ENCODE results near the gene RHBDL3.

The RHBDL3 gene

GRCh38 chr17:32341141-32341856 is 75.7 kb downstream of the RHBDL3 start:
- TF ChIP-seq CTCF (IDR thresholded peaks at IDR 0.05) = peak; percentile 34
- H3K79me2 ChIP-seq = no peaks in the 10 kb centered on the region
- H3K9ac ChIP-seq = no peak overlapping the region
- no peaks in the 10 kb centered on the region for H3K27me3 ChIP-seq (ENCODE audit: control insufficient read depth, insufficient read depth, low read length)
- H3K4me2 ChIP-seq (ENCODE audit: low read length) = peak overlapping the region; percentile 99
- peak overlapping the region; percentile 72 for H2AFZ ChIP-seq
- H3K4me1 ChIP-seq = no peaks in the 10 kb centered on the region
- no peaks in the 10 kb centered on the region for H3K36me3 ChIP-seq (ENCODE audit: control insufficient read depth, insufficient read depth, low read length)
- no peaks in the 10 kb centered on the region for H3K9me3 ChIP-seq (ENCODE audit: control insufficient read depth, low read length)
- peak overlapping the region; percentile 71 for H3K4me3 ChIP-seq (ENCODE audit: low read depth, low read length)
- peak overlapping the region; percentile 65 for H3K27ac ChIP-seq

- Histone ChIP-seq H3K4me2 (ENCODE audit: low read length) (peak within 1 kb of the TSS; percentile 99), H3K79me2 (no peaks in the 10 kb centered on the region), H3K9me3 (ENCODE audit: control insufficient read depth, low read length) (no peaks in the 10 kb centered on the region), H3K27me3 (ENCODE audit: control insufficient read depth, insufficient read depth, low read length) (no peaks in the 10 kb centered on the region), H2AFZ (peak within 1 kb of the TSS; percentile 72), H3K9ac (no peak within 1 kb of the TSS), H3K36me3 (ENCODE audit: control insufficient read depth, insufficient read depth, low read length) (no peaks in the 10 kb centered on the region), H3K4me3 (ENCODE audit: low read depth, low read length) (peak within 1 kb of the TSS; percentile 71), H3K4me1 (no peaks in the 10 kb centered on the region), H3K27ac (peak within 1 kb of the TSS; percentile 65)
- TF ChIP-seq CTCF (IDR thresholded peaks at IDR 0.05) = no peak
Observed at GRCh38 chr17:32341857-32342602, 76.4 kb downstream of the RHBDL3 start, which contains the start of gene C17orf75. C17orf75 (minus strand) TSS chr17:32342173; CDS start chr17:32342139, 34 bp downstream.

- Histone ChIP-seq H2AFZ (peak overlapping the region; percentile 72), H3K4me1 (no peaks in the 10 kb centered on the region), H3K27ac (no peak overlapping the region), H3K9ac (no peak overlapping the region), H3K4me3 (ENCODE audit: low read depth, low read length) (no peak overlapping the region), H3K27me3 (ENCODE audit: control insufficient read depth, insufficient read depth, low read length) (no peaks in the 10 kb centered on the region), H3K9me3 (ENCODE audit: control insufficient read depth, low read length) (no peaks in the 10 kb centered on the region), H3K36me3 (ENCODE audit: control insufficient read depth, insufficient read depth, low read length) (no peaks in the 10 kb centered on the region), H3K4me2 (ENCODE audit: low read length) (peak overlapping the region; percentile 99), H3K79me2 (no peaks in the 10 kb centered on the region)
- TF ChIP-seq CTCF (IDR thresholded peaks at IDR 0.05) = no peak
Observed at GRCh38 chr17:32342603-32343325, 77.1 kb downstream of the RHBDL3 start.

DNA sequence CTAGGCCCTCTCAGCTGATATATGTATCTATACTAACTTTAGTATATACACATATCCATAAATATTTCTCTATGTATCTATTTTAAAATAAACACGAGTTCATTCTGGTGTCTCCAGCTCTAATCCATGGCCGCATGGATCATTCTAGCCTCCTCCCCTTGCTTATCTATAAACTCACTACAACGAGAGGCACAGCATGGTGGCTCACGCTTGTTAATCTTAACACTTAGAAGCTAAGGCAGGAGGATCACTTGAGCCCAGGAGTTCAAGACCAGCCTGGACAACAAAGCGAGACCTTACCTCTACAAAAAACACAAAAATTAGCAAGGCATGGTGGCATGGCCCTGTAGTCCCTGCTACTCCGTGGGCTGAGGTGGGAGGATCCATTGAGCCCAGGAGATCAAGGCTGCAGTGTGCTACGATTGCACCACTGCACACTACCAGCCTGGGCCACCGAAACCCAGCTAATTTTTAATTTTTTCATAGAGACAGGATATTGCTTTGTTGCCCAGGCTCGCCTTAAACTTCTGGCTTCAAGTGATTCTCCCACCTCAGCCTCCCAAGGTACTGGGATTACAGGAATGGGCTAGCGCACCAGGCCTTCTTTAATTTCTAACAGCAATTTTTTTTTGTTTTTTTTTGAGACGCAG is 80.4 kb downstream of the RHBDL3 start:
- Histone ChIP-seq H3K27me3 (ENCODE audit: control insufficient read depth, insufficient read depth, low read length) (no peaks in the 10 kb centered on the region), H3K4me3 (ENCODE audit: low read depth, low read length) (no peak overlapping the region), H3K36me3 (ENCODE audit: control insufficient read depth, insufficient read depth, low read length) (no peaks in the 10 kb centered on the region), H3K9me3 (ENCODE audit: control insufficient read depth, low read length) (no peaks in the 10 kb centered on the region), H3K9ac (no peak overlapping the region), H3K4me2 (ENCODE audit: low read length) (no peak overlapping the region), H3K4me1 (peaks cover 6% of the 10 kb centered on the region), H3K27ac (no peak overlapping the region), H3K79me2 (peaks cover 7% of the 10 kb centered on the region), H2AFZ (no peak overlapping the region)
- TF ChIP-seq CTCF (IDR thresholded peaks at IDR 0.05) = no peak

Data from parathyroid adenoma (tissue), 2 donors.